Measurements from ENCODE around the gene SFXN3.
"Not testable (repeated sequence)": the region's sequence is repeated elsewhere in the genome, so short reads cannot be mapped to it uniquely, and the experiment has no call there.

Gene SFXN3

DNA sequence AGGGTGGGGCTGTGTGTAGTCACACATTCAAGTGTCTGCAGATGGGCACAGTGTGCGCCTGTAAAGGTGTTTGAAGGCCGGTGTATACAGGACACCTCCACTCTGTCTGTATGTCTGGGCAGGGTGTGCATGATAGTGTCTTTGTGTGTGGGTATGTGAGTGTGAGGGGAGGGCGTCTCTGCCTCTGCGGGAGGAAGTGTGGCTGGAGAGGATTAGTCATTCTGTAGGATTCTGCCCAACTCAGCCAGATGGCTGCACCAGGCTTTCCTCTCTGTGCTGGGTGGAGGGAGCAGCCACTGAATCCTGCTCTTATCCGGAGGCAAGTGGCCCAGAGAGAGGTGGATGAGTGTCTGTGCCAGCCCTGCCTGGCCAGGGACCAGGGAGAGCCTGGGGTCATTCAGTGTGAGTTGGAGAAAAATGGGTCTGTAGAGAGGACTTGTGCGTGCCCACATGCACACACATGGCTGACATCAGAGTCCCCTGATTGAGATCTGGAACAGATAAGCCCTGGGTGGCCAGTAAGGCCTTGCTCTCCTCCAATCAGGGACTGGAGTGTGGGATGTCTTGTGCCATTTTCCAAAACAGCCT lies 1.7 kb downstream of the SFXN3 start:
- FAIRE-seq (no peak), DNase-seq (ENCODE audit: insufficient read length) (no peak)
- TF ChIP-seq POLR2AphosphoS5 (IDR thresholded peaks at IDR 0.05; ENCODE audit: low read depth, low read length), result no peak
- no peak for TF ChIP-seq TAF1 (IDR thresholded peaks at IDR 0.05; ENCODE audit: borderline replicate concordance, low read depth, low read length)
- no peak for TF ChIP-seq POLR2A (IDR thresholded peaks at IDR 0.05; ENCODE audit: low read depth, low read length)

DNA sequence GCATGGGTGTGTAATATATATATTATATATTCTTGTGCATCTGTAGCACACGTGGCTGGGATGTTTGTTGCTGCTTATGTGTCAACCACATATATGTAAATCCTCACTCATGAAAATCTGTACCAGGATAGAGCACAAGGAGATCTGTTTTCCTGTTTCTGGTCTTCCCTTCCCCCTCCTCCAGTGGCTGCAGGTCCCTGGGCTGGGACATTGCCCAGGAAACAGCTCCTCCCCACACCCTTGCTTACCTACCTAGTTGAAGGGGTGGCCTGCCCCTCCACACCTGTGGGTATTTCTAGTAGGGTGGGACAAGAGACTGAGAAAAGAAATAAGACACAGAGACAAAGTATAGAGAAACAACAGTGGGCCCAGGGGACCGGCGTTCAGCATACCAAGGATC lies 2.2 kb downstream of the SFXN3 start:
- TF ChIP-seq POLR2AphosphoS5 (IDR thresholded peaks at IDR 0.05; ENCODE audit: low read depth, low read length) (no peak), POLR2A (IDR thresholded peaks at IDR 0.05; ENCODE audit: low read depth, low read length) (no peak), TAF1 (IDR thresholded peaks at IDR 0.05; ENCODE audit: borderline replicate concordance, low read depth, low read length) (no peak)
- DNase-seq (ENCODE audit: insufficient read length) (no peak), FAIRE-seq (no peak)

DNA sequence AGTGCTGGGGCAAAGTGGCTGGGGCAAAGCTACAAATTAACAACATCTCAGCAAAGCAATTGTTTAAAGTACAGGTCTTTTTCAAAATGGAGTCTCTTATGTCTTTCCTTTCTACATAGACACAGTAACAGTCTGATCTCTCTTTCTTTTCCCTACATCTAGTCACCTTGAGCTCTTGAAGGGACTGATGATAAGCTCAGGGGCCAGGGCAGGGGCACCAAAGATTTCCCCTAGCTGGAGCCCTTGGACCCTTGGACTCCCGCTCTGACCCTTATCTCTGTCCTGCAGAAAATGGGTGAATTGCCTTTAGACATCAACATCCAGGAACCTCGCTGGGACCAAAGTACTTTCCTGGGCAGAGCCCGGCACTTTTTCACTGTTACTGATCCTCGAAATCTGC lies 3.4 kb downstream of the SFXN3 start:
- not testable (repeated sequence) for DNase-seq (ENCODE audit: insufficient read length); FAIRE-seq

DNA sequence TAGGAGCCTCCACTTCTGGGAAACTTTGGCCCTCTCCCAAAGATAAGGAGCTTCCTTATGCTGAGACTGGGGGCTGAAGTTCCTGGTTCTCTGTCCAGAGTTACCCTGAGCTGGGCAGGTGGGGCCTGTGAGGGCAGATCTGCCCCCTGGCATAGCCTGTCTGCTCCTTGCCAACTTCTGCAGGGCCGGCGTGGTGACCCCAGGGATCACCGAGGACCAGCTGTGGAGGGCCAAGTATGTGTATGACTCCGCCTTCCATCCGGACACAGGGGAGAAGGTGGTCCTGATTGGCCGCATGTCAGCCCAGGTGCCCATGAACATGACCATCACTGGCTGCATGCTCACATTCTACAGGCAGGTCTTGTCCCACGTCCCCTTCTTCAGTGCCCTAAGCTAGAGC lies 4.3 kb downstream of the SFXN3 start:
- no peak for TF ChIP-seq TAF1 (IDR thresholded peaks at IDR 0.05; ENCODE audit: borderline replicate concordance, low read depth, low read length)
- no peak for TF ChIP-seq POLR2AphosphoS5 (IDR thresholded peaks at IDR 0.05; ENCODE audit: low read depth, low read length)
- FAIRE-seq (no peak), DNase-seq (ENCODE audit: insufficient read length) (no peak)

DNA sequence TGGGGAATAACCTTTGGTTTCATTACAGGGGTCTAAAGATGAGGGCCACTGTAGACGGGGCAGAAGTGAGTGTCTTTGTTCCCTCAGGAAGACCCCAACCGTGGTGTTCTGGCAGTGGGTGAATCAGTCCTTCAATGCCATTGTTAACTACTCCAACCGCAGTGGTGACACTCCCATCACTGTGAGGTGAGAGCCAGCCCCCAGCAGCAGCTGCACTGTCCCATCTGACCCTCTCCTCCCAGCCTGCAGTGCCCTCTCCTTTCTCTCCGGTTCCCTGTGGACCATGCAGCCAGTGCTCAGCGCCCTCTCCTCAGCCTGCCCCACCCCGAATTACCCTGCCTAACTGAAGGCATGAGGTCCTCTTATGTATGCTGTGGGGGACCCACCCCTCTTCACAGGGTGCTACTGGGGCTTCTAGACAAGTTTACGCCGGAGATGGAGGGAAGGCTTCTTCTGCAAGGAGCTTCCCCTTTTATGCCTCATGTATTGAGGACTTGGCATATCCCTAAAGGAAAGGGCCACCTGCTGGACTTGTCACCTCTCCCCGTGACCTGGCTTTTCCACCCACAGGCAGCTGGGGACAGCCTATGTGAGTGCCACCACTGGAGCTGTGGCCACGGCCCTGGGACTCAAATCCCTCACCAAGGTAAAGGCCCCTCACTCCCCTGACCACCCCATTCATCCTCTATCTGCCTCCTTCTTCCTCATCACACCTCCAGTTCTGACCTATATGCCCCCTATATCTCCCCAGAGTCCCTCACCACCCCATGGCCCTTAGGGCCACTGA lies 5.1 kb downstream of the SFXN3 start:
- TF ChIP-seq TAF1 (IDR thresholded peaks at IDR 0.05; ENCODE audit: borderline replicate concordance, low read depth, low read length) (no peak), POLR2A (IDR thresholded peaks at IDR 0.05; ENCODE audit: low read depth, low read length) (no peak), POLR2AphosphoS5 (IDR thresholded peaks at IDR 0.05; ENCODE audit: low read depth, low read length) (no peak)
- no peak for DNase-seq (ENCODE audit: insufficient read length)
- no peak for FAIRE-seq

DNA sequence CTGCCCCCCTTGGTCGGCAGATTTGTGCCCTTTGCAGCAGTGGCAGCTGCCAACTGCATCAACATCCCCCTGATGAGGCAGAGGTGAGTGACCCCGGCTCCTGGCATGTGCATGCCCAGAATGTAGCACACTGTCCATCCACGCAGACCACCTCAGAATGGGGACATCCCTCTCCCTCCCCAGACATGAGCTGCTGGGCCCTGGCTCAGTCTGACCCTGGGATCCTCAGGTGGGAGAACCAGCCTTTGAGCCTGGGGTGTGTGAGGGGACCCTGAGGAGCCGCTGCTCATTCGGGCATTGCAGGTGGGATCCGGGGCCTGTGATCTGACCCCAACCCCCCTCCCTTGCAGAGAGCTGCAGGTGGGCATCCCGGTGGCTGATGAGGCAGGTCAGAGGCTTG lies 5.7 kb downstream of the SFXN3 start:
- no peak for DNase-seq (ENCODE audit: insufficient read length)
- FAIRE-seq, result no peak
- TF ChIP-seq POLR2A (IDR thresholded peaks at IDR 0.05; ENCODE audit: low read depth, low read length) (no peak), POLR2AphosphoS5 (IDR thresholded peaks at IDR 0.05; ENCODE audit: low read depth, low read length) (no peak), TAF1 (IDR thresholded peaks at IDR 0.05; ENCODE audit: borderline replicate concordance, low read depth, low read length) (no peak)

DNA sequence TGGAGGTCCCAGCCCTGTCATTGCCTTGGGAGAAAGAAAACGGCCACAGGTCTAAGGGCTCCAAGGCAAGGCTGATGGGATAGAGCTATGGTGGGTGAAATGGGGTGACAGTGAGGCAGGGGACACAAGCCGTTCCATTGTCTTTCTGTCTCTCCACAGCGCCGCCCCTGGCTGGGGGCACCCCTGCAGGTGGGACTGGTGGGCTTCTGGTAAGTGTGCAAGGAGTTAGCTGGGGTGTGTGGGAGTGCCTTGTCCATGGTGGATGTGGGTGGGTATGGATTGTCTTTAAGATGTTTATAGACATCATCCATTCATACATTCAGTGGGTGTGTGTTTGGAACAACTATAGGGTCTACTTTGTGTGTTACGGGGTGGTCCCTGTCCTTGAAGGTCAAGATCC lies 7.5 kb downstream of the SFXN3 start:
- DNase-seq (ENCODE audit: insufficient read length) (no peak), FAIRE-seq (no peak)
- TF ChIP-seq TAF1 (IDR thresholded peaks at IDR 0.05; ENCODE audit: borderline replicate concordance, low read depth, low read length), result no peak
- TF ChIP-seq POLR2AphosphoS5 (IDR thresholded peaks at IDR 0.05; ENCODE audit: low read depth, low read length), result no peak
- no peak for TF ChIP-seq POLR2A (IDR thresholded peaks at IDR 0.05; ENCODE audit: low read depth, low read length)

DNA sequence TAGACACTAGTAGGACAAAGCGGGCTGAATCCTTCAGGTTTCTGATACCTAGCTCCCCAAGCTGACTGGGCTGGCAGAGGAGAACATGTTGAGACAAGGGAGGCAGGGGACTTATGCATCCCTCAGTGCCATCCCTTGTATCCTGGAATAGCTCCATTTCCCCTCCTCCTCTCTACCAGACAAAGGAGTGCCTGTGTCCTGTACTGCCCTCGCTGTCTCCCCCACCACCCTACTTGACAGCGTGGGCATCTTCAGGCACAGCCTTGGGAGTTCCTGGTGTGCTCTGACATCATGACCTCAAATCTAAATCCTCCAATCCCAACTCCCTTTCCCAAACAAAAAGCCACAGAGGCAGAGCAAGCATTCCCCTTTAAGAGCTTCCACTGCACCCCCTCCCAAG lies 9.0 kb downstream of the SFXN3 start:
- FAIRE-seq (no peak), DNase-seq (ENCODE audit: insufficient read length) (no peak)
- TF ChIP-seq TAF1 (IDR thresholded peaks at IDR 0.05; ENCODE audit: borderline replicate concordance, low read depth, low read length) (no peak), POLR2AphosphoS5 (IDR thresholded peaks at IDR 0.05; ENCODE audit: low read depth, low read length) (no peak), POLR2A (IDR thresholded peaks at IDR 0.05; ENCODE audit: low read depth, low read length) (no peak)

DNA sequence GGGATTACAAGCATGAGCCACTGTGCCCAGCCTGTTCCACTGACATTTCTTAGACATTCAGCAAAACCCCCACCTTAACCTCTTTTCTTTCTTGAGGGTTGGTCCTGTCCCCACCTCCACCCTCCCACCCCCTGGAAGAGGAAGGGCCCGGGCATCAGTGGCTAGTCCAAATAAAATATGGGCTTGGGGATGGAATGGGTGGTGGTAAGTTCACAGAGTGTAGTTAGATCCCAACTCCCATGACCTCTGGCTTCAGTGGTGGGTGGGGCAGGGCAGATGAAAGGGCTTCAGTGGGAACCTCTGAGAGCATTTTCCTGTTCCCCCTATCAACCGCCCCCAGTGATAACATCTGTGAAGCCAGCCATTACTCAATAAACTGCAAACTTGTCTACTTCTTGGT lies 9.8 kb downstream of the SFXN3 start:
- no peak for FAIRE-seq
- no peak for DNase-seq (ENCODE audit: insufficient read length)
- TF ChIP-seq TAF1 (IDR thresholded peaks at IDR 0.05; ENCODE audit: borderline replicate concordance, low read depth, low read length) (no peak), POLR2A (IDR thresholded peaks at IDR 0.05; ENCODE audit: low read depth, low read length) (no peak), POLR2AphosphoS5 (IDR thresholded peaks at IDR 0.05; ENCODE audit: low read depth, low read length) (no peak)

DNA sequence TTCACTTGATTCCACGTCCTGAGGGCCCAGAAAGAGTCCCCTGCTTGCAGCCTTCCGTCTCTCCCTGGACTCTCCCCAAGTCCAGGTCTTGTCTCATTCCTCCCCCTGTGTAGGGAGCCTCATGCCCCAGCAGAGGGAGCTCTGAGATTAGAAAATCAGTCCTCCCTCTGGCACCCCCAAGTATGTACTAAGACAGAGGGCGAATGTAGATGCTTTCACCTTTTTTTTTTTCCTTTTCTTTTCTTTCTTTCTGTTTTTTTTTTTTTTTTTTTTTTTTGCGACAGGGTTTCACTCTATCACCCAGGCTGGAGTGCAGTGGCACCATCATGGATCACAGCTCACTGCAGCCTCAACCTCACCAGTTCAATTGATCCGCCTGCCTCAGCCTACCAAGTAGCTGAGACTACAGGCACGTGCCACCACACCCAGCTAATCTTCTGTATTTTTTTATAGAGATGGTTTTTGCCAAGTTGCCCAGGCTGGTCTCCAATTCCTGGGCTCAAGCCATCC lies 10.3 kb downstream of the SFXN3 start:
- DNase-seq (ENCODE audit: insufficient read length) (peak; percentile 77), FAIRE-seq (peak; percentile 38)
- TF ChIP-seq POLR2A (IDR thresholded peaks at IDR 0.05; ENCODE audit: low read depth, low read length) (no peak), TAF1 (IDR thresholded peaks at IDR 0.05; ENCODE audit: borderline replicate concordance, low read depth, low read length) (no peak), POLR2AphosphoS5 (IDR thresholded peaks at IDR 0.05; ENCODE audit: low read depth, low read length) (no peak)

DNA sequence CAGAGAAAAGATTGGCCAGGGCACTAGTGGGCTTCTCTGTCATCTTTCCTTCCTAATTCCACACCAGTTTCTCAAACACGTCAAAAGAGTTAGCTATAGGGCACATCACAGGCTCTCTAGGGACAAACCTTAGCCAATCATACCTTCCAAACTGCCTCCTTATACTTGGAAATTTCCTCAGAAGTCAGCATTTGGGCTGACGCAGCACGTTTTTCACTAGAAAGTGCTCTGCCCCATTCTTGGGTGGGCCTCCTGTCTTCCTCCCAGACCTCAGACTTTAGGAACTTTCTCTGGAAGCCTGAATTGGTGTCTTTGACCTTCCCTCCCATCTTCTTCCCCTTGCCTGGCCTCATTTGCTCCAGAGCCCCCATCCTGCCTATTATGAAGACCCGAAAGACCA lies 11.1 kb downstream of the SFXN3 start:
- FAIRE-seq (no peak), DNase-seq (ENCODE audit: insufficient read length) (no peak)
- TF ChIP-seq TAF1 (IDR thresholded peaks at IDR 0.05; ENCODE audit: borderline replicate concordance, low read depth, low read length) (no peak), POLR2AphosphoS5 (IDR thresholded peaks at IDR 0.05; ENCODE audit: low read depth, low read length) (no peak), POLR2A (IDR thresholded peaks at IDR 0.05; ENCODE audit: low read depth, low read length) (no peak)

DNA sequence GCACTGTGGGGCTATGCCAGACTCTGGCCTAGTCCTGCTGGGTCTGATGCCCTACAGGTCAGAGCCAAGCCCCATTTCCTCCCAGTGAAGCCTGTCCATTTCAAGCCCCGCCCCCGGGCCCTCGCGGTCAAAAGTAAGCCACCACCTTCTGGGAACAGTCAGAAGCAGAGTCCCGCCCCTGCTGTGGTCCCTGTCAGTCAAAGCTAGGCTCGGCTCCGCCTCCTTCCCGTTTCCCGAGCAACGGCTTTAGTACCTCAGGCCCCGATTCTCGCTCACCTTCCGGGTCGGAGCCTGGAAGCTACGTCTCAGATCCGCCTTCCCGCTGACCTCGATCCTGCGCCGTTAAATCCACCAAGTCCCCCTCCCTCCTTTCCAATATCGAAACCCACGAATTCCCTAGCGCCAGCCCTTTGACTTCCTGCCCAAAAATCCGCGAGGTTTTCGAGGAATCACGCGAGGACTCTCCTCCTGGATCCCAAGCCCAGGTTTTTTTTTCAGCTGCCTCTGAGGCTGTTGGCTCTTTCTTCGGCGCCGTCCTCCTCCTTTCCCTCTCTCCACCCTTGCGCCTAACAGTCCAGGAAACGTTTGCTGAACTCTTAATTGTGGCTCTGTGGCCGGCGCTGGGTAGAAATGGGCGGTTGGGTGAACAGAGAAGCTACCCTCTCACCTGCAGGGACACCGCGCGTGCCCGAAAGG lies 11.8 kb downstream of the SFXN3 start:
- DNase-seq (ENCODE audit: insufficient read length) (peak; percentile 87), FAIRE-seq (peak; percentile 97)

More for the DNA sequence above, 11.8 kb downstream of the SFXN3 start:
- TF ChIP-seq POLR2A (IDR thresholded peaks at IDR 0.05; ENCODE audit: low read depth, low read length), result peak; percentile 77
- TF ChIP-seq POLR2AphosphoS5 (IDR thresholded peaks at IDR 0.05; ENCODE audit: low read depth, low read length), result peak; percentile 75
- peak; percentile 52 for TF ChIP-seq TAF1 (IDR thresholded peaks at IDR 0.05; ENCODE audit: borderline replicate concordance, low read depth, low read length)
